T-helper 1 cell treated with Interleukin-12 subunit alpha and Interleukin-12 subunit beta and Interleukin-4 antibody, amounts not matched to agents 30 ng/mL and 1 ng/mL, for 36 hours (primary cell): ENCODE measurements around the gene SLPI. TPM values are rescaled to one million over a fixed set of nuclear protein-coding genes. Genes with fewer than 3 reads are reported as not detected.

Source experiments
- intact Hi-C: fragments of 100-400 bp; cut with micrococcal nuclease; formaldehyde crosslinking; loops from one replicate; pipeline ENCODE4 v1.15.1; 2024
- total RNA-seq: library from RNA; stranded (reverse); gene quantifications from 2 replicates; pipeline ENCODE4 v1.2.3, GENCODE V29; 2022

The SLPI gene
- total RNA-seq, 1 donor from 2014 or later, result 0.64 TPM

DNA sequence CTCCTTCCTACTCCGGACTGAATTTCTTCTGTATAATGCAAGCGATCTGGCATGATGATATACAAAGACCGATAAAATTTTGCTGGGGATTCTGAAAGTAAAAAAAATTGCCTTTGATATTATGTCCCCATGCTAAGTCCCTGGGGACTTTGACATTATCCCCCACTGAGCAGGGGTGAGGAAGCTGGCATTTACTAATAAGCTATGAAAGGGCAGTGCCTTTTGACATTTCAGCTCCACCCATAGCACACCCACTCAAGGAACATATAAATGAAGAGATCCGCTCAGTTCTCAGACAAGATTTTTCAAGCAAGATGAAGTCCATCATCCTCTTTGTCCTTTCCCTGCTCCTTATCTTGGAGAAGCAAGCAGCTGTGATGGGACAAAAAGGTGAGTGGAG, 33.3 kb downstream of the SLPI start, which contains the start of gene SEMG2:
TSS of gene SEMG2 (plus strand) at position 298 of the 400 bp plus-strand sequence. CDS start at position 315, 17 bp downstream.
- intact Hi-C loops, result no loop called here

DNA sequence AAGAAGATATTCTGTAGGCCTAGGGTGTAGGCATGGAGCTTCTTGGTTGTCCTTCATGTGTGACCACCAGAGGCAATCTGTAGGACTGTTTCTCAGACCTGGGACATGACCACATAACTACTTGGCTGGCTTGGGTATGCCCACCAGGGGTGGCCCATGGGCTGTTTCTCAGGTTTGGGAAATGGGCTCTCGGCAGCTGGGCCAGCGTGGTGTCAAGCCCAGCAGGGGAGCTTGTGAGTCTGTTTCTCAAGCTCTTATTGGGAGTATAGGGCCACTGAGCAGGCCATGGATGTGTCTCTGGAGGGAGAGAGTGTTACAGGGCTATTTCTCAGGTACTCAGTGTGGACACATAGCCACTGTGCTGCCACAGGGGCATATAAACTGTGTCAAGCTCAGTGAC, 35.7 kb downstream of the SLPI start:
- intact Hi-C loops, result no loop called here

DNA sequence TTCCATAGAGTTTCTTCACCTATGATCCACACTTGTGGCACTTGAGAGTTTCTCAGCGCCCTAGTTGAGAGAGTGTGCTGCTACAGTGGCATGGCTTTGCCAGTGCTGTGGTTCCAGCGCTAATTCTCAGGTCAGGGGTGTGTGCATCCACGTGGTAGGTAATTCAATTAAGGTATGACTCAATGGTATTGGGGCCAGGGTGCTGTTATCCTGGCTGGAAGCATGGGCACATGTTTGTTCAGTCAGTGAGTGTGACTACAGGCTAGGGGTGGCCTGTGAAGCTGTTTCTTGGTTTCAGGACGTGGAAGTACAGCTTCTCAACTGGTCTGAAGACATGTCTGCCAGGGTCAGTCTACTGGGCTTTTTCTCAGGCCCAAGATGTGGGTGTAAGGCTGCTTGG, 36.2 kb downstream of the SLPI start:
- intact Hi-C loops, result no loop called here

DNA sequence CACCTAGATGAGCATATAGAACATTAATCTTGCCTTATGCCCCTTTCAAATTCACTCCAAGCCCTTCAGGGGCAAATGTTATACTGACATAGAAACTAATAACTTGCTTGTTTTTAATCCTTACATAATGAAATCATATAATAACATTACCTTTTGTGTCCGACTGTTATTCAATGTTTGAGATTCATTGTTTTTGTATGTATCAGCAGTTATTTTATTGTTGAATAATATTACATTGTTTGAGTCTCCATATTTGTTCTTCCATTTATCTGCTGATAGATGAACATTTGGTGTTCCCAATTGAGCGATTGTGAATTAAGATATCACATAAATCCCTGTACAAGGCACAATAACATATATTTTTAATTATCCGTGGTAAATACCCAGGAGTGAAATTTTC, 41.5 kb downstream of the SLPI start:
- intact Hi-C loops, result no loop called here

DNA sequence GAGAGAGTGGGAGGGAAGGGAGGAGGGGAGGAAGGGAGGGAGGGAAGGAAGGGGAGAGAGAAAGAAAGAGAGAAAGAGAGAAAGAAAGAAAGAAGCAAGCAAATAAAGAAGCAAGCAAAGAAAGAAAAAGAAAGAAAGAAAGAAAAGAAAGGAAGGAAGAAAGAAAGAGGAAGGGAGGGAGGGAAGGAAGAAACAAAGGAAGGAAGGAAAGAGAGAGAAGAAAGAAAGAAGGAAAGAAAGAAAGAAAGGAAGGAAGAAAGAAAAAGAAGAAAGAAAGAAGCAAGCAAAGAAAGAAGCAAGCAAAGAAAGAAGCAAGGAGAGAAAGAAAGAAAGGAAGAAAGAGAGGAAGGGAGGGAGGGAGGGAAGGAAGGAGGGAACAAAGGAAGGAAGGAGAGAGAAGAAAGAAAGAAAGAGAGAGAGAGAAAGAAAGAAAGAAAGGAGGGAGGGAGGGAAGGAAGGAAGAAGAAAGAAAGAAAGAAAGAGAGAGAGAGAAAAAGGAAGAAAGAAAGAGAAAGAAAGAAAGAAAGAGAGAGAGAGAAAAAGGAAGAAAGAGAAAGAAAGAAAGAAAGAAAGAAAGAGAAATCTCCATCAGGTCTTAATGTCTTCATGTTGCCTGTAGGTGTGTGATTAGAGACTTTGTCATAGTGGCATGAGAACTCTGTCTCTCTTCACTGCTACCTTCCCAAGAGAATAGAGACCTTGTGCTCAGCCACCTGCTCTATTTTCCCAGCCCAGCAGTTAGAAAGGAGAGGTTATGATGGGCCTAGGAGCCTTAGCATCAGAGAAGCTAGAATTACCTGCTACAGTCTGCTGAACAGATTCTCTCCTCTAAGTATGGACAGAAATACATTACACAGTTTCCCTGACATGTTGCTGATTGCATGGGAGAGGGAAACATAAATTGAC, 42.5 kb downstream of the SLPI start:
- intact Hi-C loops, result no loop called here

DNA sequence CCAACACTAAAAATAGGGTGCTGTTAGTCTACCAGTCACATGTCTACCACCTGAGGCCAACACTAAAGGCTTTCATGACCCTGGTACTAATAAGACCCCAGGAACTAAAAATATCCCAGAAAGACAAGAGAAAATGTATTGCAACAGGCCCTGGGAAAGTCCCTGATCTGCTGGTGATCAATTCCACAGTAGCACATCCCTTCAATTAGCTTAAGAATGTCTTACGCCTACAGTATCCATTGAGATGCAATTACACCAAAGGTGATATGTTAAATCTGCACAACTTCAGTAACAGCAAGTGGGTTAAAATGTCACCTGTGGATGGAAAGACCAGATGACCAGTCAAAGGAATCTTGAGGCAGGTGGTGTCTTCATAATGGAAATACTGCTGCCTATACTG, 44.4 kb downstream of the SLPI start:
- intact Hi-C loops, result no loop called here

DNA sequence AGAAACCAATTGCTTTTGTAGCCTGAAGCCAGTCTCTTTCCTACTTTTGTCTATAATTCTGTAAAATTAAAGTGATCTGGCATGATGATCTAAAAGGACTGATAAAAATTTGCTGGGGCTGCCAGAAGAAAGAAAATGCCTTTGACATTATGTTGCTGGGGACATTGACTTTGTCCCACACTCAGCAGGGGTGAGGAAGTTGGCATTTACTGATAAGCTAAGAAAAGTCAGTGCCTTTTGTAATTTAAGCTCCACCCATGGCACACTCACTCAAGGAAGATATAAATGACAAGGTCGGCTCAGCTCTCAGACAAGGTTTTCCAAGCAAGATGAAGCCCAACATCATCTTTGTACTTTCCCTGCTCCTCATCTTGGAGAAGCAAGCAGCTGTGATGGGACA, 47.6 kb downstream of the SLPI start, which contains the start of gene SEMG1:
TSS of gene SEMG1 (plus strand) at position 309 of the 400 bp plus-strand sequence. CDS start at position 330, 21 bp downstream.
- intact Hi-C loops, result no loop called here

Other genes starting within 250 kb of the SLPI start
- 0.12 and 0.32 TPM in 2 replicates for gene KCNS1, start 153.4 kb downstream of the SLPI start, total RNA-seq
- gene WFDC5, start 139.4 kb downstream of the SLPI start, total RNA-seq, result not detected in 2 replicates
- gene WFDC12, start 130.1 kb downstream of the SLPI start, total RNA-seq, result not detected in 2 replicates
- gene PI3, start 79.7 kb downstream of the SLPI start, total RNA-seq, result not detected in 2 replicates
- gene SEMG1, start 47.5 kb downstream of the SLPI start, total RNA-seq, result not detected in 2 replicates
- gene SEMG2, start 33.2 kb downstream of the SLPI start, total RNA-seq, result not detected in 2 replicates
- gene RBPJL, start 52.3 kb upstream of the SLPI start, total RNA-seq, result 0.17 TPM in 1 of 2 replicates, not detected in the other
- gene MATN4, start 53.7 kb upstream of the SLPI start, total RNA-seq, result 6.1 and 6.7 TPM in 2 replicates
- 89.7 and 90.4 TPM in 2 replicates for gene SDC4, start 93.9 kb upstream of the SLPI start, total RNA-seq
- gene SYS1, start 108.6 kb upstream of the SLPI start, total RNA-seq, result 30.7 and 32.2 TPM in 2 replicates
- not detected in 2 replicates for gene TP53TG5, start 123.8 kb upstream of the SLPI start, total RNA-seq
- gene DBNDD2, start 153.7 kb upstream of the SLPI start, total RNA-seq, result 19.6 and 22.5 TPM in 2 replicates
- gene PIGT, start 161.6 kb upstream of the SLPI start, total RNA-seq, result 85.2 and 87.5 TPM in 2 replicates
- gene WFDC2, start 215.2 kb upstream of the SLPI start, total RNA-seq, result 0.34 TPM in 1 of 2 replicates, not detected in the other